ENCODE data around the gene BUB3.

BUB3 gene

GRCh38 chr10:123154092-123154710 is at the start of gene BUB3:
TSS of gene BUB3 (plus strand) at chr10:123154402. CDS start at chr10:123154918, 516 bp downstream.
- peak within 1 kb of the TSS; percentile 90 for H3K4me3 ChIP-seq (ENCODE audit: low read depth, low read length)
- no peak for TF ChIP-seq CTCF (IDR thresholded peaks at IDR 0.05; ENCODE audit: borderline replicate concordance, insufficient read depth, low read depth, low read length)

- H3K4me3 ChIP-seq (ENCODE audit: low read depth, low read length) = no peak overlapping the region
- no peak for TF ChIP-seq CTCF (IDR thresholded peaks at IDR 0.05; ENCODE audit: borderline replicate concordance, insufficient read depth, low read depth, low read length)
Observed at GRCh38 chr10:123109466-123109865, 44.7 kb upstream of the BUB3 start.

- H3K4me3 ChIP-seq (ENCODE audit: low read depth, low read length) = no peak overlapping the region
- TF ChIP-seq CTCF (IDR thresholded peaks at IDR 0.05; ENCODE audit: borderline replicate concordance, insufficient read depth, low read depth, low read length) = no peak
Observed at GRCh38 chr10:123117644-123118417, 36.4 kb upstream of the BUB3 start.

GRCh38 chr10:123119081-123119480 is 35.1 kb upstream of the BUB3 start:
- no peak for TF ChIP-seq CTCF (IDR thresholded peaks at IDR 0.05; ENCODE audit: borderline replicate concordance, insufficient read depth, low read depth, low read length)
- H3K4me3 ChIP-seq (ENCODE audit: low read depth, low read length) = no peak overlapping the region

GRCh38 chr10:123126246-123126645 is 28.0 kb upstream of the BUB3 start:
- no peak overlapping the region for H3K4me3 ChIP-seq (ENCODE audit: low read depth, low read length)
- TF ChIP-seq CTCF (IDR thresholded peaks at IDR 0.05; ENCODE audit: borderline replicate concordance, insufficient read depth, low read depth, low read length) = no peak

GRCh38 chr10:123129618-123130271 is 24.5 kb upstream of the BUB3 start:
- no peak overlapping the region for H3K4me3 ChIP-seq (ENCODE audit: low read depth, low read length)
- TF ChIP-seq CTCF (IDR thresholded peaks at IDR 0.05; ENCODE audit: borderline replicate concordance, insufficient read depth, low read depth, low read length) = no peak

Measured in GM12875 (cell line).